KBM-7 (cell line): Measurements from ENCODE around the gene CRELD2.

Experiments
- DNase-seq: peaks from one replicate; pipeline ENCODE4 v3.0.0-alpha.2; 2015
- in situ Hi-C: fragments of 300-500 bp; cut with MboI; formaldehyde crosslinking; loops from 2 replicates; pipeline ENCODE4 v1.14.3; 2020; ENCODE audit warnings: low sequenced_read_pairs, low pct_unique_long_range_greater_than_20kb, mixed read lengths

Gene CRELD2

GRCh38 chr22:49951678-49951985, 33.2 kb downstream of the CRELD2 start:
- no peak for DNase-seq
- in situ Hi-C loops, result no loop called here

GRCh38 chr22:49951986-49952896, 33.8 kb downstream of the CRELD2 start:
- in situ Hi-C loops, result no loop called here
- DNase-seq, result no peak

- DNase-seq, result no peak
- in situ Hi-C loops, result no loop called here
Observed at GRCh38 chr22:49953027-49953679, 34.7 kb downstream of the CRELD2 start.

GRCh38 chr22:49953680-49954344, 35.4 kb downstream of the CRELD2 start:
- in situ Hi-C loops, result no loop called here
- no peak for DNase-seq

- no peak for DNase-seq
- in situ Hi-C loops, result no loop called here
Observed at GRCh38 chr22:49954354-49954753, 35.9 kb downstream of the CRELD2 start.

- DNase-seq, result no peak
- in situ Hi-C loops, result no loop called here
Observed at GRCh38 chr22:49954991-49955580, 36.7 kb downstream of the CRELD2 start.

- no peak for DNase-seq
- in situ Hi-C loops, result no loop called here
Observed at GRCh38 chr22:49955581-49956417, 37.4 kb downstream of the CRELD2 start.

- DNase-seq, result no peak
- in situ Hi-C loops, result no loop called here
Observed at GRCh38 chr22:49956418-49956770, 38.0 kb downstream of the CRELD2 start.

GRCh38 chr22:49956914-49957825, 38.7 kb downstream of the CRELD2 start:
- in situ Hi-C loops, result no loop called here
- DNase-seq, result no peak

GRCh38 chr22:49957826-49958365, 39.5 kb downstream of the CRELD2 start:
- in situ Hi-C loops, result no loop called here
- DNase-seq, result no peak

GRCh38 chr22:49958366-49958921, 40.0 kb downstream of the CRELD2 start:
- in situ Hi-C loops, result no loop called here
- no peak for DNase-seq

GRCh38 chr22:49958931-49959781, 40.7 kb downstream of the CRELD2 start:
- in situ Hi-C loops, result no loop called here
- no peak for DNase-seq

- DNase-seq, result no peak
Observed at GRCh38 chr22:49959782-49960158, 41.3 kb downstream of the CRELD2 start.

GRCh38 chr22:49960159-49961004, 41.9 kb downstream of the CRELD2 start, which contains the start of gene PIM3:
TSS of gene PIM3 (plus strand) at chr22:49960772. CDS start at chr22:49960948, 176 bp downstream.
- peak; percentile 98 for DNase-seq
- in situ Hi-C loops, result no loop called here

More at GRCh38 chr22:49959782-49960158, 41.3 kb downstream of the CRELD2 start:
- in situ Hi-C loops, result no loop called here

GRCh38 chr22:49961005-49961600, 42.7 kb downstream of the CRELD2 start:
- no peak for DNase-seq
- in situ Hi-C loops, result no loop called here
